ENCODE results near the gene ADGRF1.

ADGRF1 gene

DNA sequence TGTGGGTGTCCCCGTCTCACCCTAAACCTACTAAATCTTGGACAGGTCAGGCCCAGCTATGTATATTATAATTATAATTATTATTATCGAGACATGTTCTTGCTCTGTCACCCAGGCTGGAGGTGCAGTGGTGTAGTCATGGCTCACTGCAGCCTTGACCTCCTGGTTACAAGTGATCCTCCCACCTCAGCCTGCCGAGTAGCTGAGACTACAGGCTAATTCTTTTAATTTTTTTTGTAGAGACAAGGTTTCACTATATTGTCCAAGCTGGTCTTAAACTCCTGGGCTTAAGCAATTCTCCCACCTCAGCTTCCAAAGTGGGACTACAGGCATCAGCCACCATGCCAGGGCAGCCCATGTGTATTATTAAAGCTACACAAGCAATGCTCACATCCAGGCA lies 10.5 kb downstream of the ADGRF1 start:
- no peaks in the 10 kb centered on the region for H3K36me3 ChIP-seq (ENCODE audit: control insufficient read depth, insufficient read depth, low read length)
- H3K4me1 ChIP-seq (ENCODE audit: control insufficient read depth, insufficient read depth, low read length) = no peaks in the 10 kb centered on the region
- no peak overlapping the region for H3K4me3 ChIP-seq (ENCODE audit: low read length)
- no peak overlapping the region for H3K9ac ChIP-seq (ENCODE audit: low read length)
- H3K27me3 ChIP-seq (ENCODE audit: control insufficient read depth, insufficient read depth, low read length) = peaks cover 4% of the 10 kb centered on the region
- no peaks in the 10 kb centered on the region for H3K9me3 ChIP-seq (ENCODE audit: control insufficient read depth, low read length)

DNA sequence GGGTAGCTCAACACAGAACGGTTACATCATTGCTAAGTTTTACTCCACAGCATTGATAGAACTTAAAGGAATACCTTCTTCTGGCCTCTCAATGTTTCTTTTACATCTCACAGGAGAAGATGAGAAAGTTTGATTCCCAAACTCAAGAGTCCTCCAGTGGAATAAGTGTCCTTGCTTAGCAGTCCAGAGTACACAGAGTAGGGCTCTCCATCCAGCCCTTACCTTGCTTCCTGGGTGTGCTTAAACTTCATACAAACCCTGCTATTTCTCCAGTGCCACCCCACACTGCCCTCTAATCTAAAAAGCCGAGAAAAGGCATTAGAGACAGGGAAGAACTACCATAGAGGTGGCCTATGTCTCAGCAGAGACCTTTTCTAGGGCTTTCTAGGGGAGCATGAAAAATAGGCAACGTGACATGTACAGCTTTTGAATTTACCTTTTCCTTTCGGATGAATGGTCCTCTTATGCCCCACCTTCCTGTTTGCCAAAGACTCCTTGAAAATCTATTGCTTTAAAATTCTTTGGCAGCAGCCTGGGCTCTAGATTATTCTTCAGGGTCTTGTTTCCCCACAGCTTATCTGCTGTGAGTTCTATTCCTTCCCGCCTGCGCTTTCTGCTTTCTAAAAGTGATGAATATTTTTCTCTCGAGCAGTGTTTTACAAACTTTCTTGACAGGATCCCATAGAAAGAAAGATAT lies 12.1 kb downstream of the ADGRF1 start:
- no peaks in the 10 kb centered on the region for H3K36me3 ChIP-seq (ENCODE audit: control insufficient read depth, insufficient read depth, low read length)
- no peaks in the 10 kb centered on the region for H3K9me3 ChIP-seq (ENCODE audit: control insufficient read depth, low read length)
- H3K9ac ChIP-seq (ENCODE audit: low read length) = no peak overlapping the region
- no peak overlapping the region for H3K4me3 ChIP-seq (ENCODE audit: low read length)
- no peaks in the 10 kb centered on the region for H3K4me1 ChIP-seq (ENCODE audit: control insufficient read depth, insufficient read depth, low read length)
- peaks cover 4% of the 10 kb centered on the region for H3K27me3 ChIP-seq (ENCODE audit: control insufficient read depth, insufficient read depth, low read length)

DNA sequence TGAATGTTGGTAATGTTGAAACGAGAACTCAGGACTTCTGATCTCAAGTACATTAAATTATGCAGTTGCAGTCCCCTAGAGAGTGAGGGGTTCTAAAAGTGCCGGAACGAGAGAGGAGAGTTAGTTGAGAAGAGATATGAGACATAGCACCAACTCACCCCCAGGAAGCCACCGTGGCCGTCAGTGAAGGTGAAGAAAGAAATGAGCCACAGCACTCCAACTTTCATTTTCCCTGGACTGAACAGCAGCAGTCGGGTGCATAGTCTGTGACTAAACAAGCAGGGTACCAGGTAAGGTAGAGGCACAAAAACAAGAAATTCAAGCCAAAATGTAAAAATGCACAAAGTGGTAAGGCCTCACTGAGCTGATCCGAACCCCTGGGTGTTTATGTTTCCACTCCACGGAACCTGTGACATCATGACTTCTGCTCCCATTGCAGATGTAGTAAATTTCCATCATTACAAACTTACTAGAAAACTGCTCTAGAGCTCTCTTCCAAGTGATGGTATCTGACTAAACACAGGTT lies 13.2 kb downstream of the ADGRF1 start:
- no peaks in the 10 kb centered on the region for H3K9me3 ChIP-seq (ENCODE audit: control insufficient read depth, low read length)
- no peak overlapping the region for H3K9ac ChIP-seq (ENCODE audit: low read length)
- no peaks in the 10 kb centered on the region for H3K36me3 ChIP-seq (ENCODE audit: control insufficient read depth, insufficient read depth, low read length)
- H3K4me1 ChIP-seq (ENCODE audit: control insufficient read depth, insufficient read depth, low read length) = no peaks in the 10 kb centered on the region
- no peak overlapping the region for H3K4me3 ChIP-seq (ENCODE audit: low read length)
- H3K27me3 ChIP-seq (ENCODE audit: control insufficient read depth, insufficient read depth, low read length) = no peaks in the 10 kb centered on the region

DNA sequence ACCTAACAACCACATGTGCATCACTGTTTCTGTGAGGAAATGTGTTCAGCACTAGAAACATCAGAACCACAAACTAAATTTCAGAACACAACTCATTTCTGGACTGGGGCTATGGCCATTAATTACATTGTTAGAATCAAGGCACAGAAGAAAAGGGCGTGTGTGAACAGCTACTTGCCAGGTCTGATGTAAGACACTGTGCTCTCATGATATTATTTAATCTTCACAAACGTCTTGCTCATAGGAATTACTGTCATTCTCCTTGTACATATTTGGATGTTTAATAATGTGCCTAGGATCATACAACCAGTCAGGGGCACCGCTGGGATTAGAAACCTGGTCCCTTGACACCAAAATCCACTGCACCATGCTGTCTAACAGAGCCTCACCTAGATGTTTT lies 14.8 kb downstream of the ADGRF1 start:
- no peak overlapping the region for H3K9ac ChIP-seq (ENCODE audit: low read length)

DNA sequence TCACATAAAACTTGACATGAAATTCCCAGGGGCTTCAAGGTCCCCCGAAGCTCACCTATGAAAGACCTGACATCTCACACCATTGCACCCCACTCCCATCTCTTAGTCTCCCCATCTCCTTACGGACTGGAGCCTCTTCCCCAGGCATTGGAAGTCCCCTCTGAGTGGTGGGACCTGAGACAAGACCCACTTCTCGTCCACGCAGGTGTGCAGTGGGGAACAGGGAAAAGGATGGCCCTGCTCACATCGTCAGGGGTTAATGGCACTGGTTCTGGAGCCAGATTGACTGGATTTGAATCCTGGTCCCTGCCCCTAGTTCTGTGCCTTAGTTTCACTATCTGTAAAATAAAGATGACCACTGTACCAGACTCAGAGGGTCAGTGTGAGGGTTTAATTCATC lies 15.5 kb downstream of the ADGRF1 start:
- H3K4me1 ChIP-seq (ENCODE audit: control insufficient read depth, insufficient read depth, low read length) = no peaks in the 10 kb centered on the region
- H3K9me3 ChIP-seq (ENCODE audit: control insufficient read depth, low read length) = no peaks in the 10 kb centered on the region
- no peaks in the 10 kb centered on the region for H3K36me3 ChIP-seq (ENCODE audit: control insufficient read depth, insufficient read depth, low read length)
- H3K27me3 ChIP-seq (ENCODE audit: control insufficient read depth, insufficient read depth, low read length) = no peaks in the 10 kb centered on the region
- H3K4me3 ChIP-seq (ENCODE audit: low read length) = no peak overlapping the region
- no peak overlapping the region for H3K9ac ChIP-seq (ENCODE audit: low read length)

More for the DNA sequence above, 14.8 kb downstream of the ADGRF1 start:
- no peaks in the 10 kb centered on the region for H3K4me1 ChIP-seq (ENCODE audit: control insufficient read depth, insufficient read depth, low read length)
- no peak overlapping the region for H3K4me3 ChIP-seq (ENCODE audit: low read length)
- no peaks in the 10 kb centered on the region for H3K36me3 ChIP-seq (ENCODE audit: control insufficient read depth, insufficient read depth, low read length)
- H3K9me3 ChIP-seq (ENCODE audit: control insufficient read depth, low read length) = no peaks in the 10 kb centered on the region
- H3K27me3 ChIP-seq (ENCODE audit: control insufficient read depth, insufficient read depth, low read length) = no peaks in the 10 kb centered on the region

DNA sequence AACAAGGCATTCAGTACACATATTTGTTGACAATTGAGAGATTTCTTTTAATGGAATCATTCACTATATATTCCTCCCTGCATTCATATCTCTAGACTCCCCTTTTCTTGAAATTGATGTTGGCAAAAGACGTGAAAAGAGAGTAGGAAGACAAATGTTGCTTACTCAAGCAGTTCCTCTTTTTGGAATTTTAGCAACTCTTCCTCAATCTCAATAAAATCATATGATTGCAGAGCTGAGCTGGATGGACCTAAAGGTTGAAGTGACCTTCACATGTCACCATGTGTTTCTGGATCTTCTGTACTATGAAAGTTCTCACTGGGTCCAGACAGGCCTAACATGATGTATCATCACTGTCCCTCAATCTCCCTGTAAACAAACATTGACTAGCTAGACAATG lies 18.6 kb downstream of the ADGRF1 start:
- Histone ChIP-seq H3K4me1 (ENCODE audit: control insufficient read depth, insufficient read depth, low read length) (no peaks in the 10 kb centered on the region), H3K9me3 (ENCODE audit: control insufficient read depth, low read length) (no peaks in the 10 kb centered on the region), H3K36me3 (ENCODE audit: control insufficient read depth, insufficient read depth, low read length) (no peaks in the 10 kb centered on the region), H3K4me3 (ENCODE audit: low read length) (no peak overlapping the region), H3K9ac (ENCODE audit: low read length) (no peak overlapping the region), H3K27me3 (ENCODE audit: control insufficient read depth, insufficient read depth, low read length) (no peaks in the 10 kb centered on the region)

DNA sequence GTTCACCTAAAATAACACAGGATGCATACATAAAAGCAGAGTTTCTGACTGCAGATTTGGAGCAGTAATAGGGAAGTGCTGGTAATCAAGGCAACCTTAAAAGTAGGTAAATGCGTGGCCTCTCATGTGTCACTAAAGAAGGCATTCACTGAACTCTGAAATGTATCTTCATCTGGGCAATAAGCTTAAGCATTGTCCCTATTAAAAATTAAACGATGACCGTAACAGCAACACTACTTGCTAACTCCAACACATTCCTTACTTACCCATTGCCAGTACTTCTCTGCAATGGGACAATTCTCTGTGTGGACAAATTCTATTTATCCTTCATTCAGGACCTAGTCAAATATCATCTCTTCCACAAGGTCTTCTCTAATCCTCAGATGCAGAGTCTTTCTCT lies 19.9 kb downstream of the ADGRF1 start:
- H3K4me1 ChIP-seq (ENCODE audit: control insufficient read depth, insufficient read depth, low read length) = no peaks in the 10 kb centered on the region

DNA sequence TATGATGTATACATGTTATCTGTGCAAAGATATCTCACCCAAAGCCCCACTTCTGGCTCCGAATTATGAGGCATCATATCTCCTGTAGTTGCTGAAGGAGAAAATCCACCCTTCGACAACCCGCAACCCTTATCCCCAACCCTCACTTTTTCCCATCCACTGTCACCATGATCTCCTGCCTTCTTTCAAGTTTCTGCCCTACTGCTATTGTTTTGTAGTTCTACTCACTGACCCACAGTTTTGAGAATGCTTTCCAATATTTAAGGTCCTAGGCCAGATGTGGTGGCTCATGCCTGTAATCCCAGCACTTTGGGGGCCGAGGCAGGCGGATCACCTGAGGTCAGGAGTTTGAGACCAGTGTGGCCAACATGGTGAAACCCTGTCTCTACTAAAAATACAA lies 22.2 kb downstream of the ADGRF1 start:
- H3K9ac ChIP-seq (ENCODE audit: low read length) = no peak overlapping the region
- H3K36me3 ChIP-seq (ENCODE audit: control insufficient read depth, insufficient read depth, low read length) = no peaks in the 10 kb centered on the region
- H3K9me3 ChIP-seq (ENCODE audit: control insufficient read depth, low read length) = no peaks in the 10 kb centered on the region
- H3K4me3 ChIP-seq (ENCODE audit: low read length) = no peak overlapping the region
- no peaks in the 10 kb centered on the region for H3K27me3 ChIP-seq (ENCODE audit: control insufficient read depth, insufficient read depth, low read length)
- no peaks in the 10 kb centered on the region for H3K4me1 ChIP-seq (ENCODE audit: control insufficient read depth, insufficient read depth, low read length)

More for the DNA sequence above, 19.9 kb downstream of the ADGRF1 start:
- Histone ChIP-seq H3K4me3 (ENCODE audit: low read length) (no peak overlapping the region), H3K9ac (ENCODE audit: low read length) (no peak overlapping the region), H3K27me3 (ENCODE audit: control insufficient read depth, insufficient read depth, low read length) (no peaks in the 10 kb centered on the region), H3K36me3 (ENCODE audit: control insufficient read depth, insufficient read depth, low read length) (no peaks in the 10 kb centered on the region), H3K9me3 (ENCODE audit: control insufficient read depth, low read length) (no peaks in the 10 kb centered on the region)

DNA sequence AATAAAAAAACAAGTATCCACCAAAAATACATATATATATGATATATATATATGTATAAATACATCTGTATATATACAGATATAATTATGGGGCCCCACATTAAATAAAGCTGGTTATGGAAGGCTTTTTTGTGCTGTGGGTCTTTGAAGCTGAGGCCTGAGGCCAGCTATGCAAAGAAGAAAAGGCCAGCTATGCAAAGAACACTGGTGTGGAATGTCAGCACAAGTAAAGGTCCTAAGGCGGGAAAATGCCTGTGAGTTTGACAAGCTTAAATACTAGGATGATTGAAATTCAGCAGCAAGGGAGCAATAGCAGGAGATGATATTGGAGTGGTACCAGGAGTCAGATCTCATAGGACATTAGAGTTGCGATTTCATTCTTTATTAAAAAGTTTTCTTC lies 25.2 kb downstream of the ADGRF1 start:
- no peaks in the 10 kb centered on the region for H3K27me3 ChIP-seq (ENCODE audit: control insufficient read depth, insufficient read depth, low read length)
- no peaks in the 10 kb centered on the region for H3K36me3 ChIP-seq (ENCODE audit: control insufficient read depth, insufficient read depth, low read length)
- H3K4me1 ChIP-seq (ENCODE audit: control insufficient read depth, insufficient read depth, low read length) = no peaks in the 10 kb centered on the region
- H3K9ac ChIP-seq (ENCODE audit: low read length) = no peak overlapping the region
- no peaks in the 10 kb centered on the region for H3K9me3 ChIP-seq (ENCODE audit: control insufficient read depth, low read length)
- no peak overlapping the region for H3K4me3 ChIP-seq (ENCODE audit: low read length)

DNA sequence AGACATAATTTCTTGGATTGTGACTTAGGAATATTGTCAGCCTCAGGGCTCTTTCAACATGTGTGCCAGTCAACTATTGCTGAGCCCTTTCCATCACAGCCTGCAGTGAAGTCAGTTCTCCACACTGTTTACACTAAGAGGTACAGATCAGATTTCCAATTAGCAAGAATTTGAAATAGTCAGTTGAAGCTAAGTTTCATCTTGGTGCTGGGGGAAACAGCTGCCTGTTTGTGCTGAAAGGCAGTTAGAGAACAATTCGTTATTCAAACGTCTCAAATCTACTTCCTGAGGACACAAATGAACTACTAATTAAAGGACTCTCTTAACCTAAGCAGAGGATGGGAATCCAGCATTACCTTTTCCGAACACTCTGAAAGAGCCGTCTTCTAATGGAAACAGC lies 25.9 kb downstream of the ADGRF1 start:
- Histone ChIP-seq H3K27me3 (ENCODE audit: control insufficient read depth, insufficient read depth, low read length) (no peaks in the 10 kb centered on the region), H3K36me3 (ENCODE audit: control insufficient read depth, insufficient read depth, low read length) (no peaks in the 10 kb centered on the region), H3K4me3 (ENCODE audit: low read length) (no peak overlapping the region), H3K9me3 (ENCODE audit: control insufficient read depth, low read length) (no peaks in the 10 kb centered on the region), H3K9ac (ENCODE audit: low read length) (no peak overlapping the region), H3K4me1 (ENCODE audit: control insufficient read depth, insufficient read depth, low read length) (no peaks in the 10 kb centered on the region)

DNA sequence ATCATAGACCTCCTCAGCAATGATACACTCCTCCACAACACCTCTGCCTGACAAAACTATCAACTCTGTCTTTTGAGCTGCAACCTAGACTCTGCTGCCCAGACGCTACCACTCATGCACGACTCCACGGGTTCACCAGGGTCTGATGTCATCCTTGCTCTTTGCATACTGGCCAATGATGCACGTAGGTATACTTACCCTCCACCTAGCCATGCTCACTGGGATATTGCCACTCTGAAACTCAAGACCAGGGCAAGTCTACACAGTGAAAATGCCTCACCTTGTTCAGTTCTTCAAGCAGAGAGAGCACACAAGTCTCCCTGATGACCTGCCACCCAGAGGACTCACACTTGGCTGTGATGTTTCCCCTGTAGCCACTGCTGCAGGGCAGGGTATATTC lies 27.7 kb downstream of the ADGRF1 start:
- Histone ChIP-seq H3K36me3 (ENCODE audit: control insufficient read depth, insufficient read depth, low read length) (no peaks in the 10 kb centered on the region), H3K27me3 (ENCODE audit: control insufficient read depth, insufficient read depth, low read length) (no peaks in the 10 kb centered on the region), H3K9ac (ENCODE audit: low read length) (no peak overlapping the region), H3K4me3 (ENCODE audit: low read length) (no peak overlapping the region), H3K9me3 (ENCODE audit: control insufficient read depth, low read length) (no peaks in the 10 kb centered on the region), H3K4me1 (ENCODE audit: control insufficient read depth, insufficient read depth, low read length) (no peaks in the 10 kb centered on the region)

DNA sequence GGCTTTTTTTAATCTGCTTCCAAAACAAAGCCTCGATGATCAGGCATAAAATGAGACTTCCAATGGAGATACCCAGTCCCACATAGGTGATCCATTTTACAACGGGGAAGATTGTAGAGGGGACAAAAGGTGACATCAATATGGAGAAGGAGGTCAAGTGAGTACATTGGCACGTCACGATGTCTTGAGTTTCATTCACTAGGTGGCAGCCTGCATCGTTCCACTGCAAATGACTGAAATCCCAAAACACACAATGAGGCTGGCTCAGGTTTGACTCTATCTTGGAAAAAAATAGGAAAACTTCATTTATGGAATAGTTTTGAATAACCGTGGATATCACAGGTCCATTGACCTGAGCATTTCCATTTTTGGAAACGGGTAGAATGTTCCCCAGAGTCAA lies 32.5 kb downstream of the ADGRF1 start:
- H3K9ac ChIP-seq (ENCODE audit: low read length) = no peak overlapping the region
- no peaks in the 10 kb centered on the region for H3K27me3 ChIP-seq (ENCODE audit: control insufficient read depth, insufficient read depth, low read length)
- no peak overlapping the region for H3K4me3 ChIP-seq (ENCODE audit: low read length)
- H3K36me3 ChIP-seq (ENCODE audit: control insufficient read depth, insufficient read depth, low read length) = no peaks in the 10 kb centered on the region
- no peaks in the 10 kb centered on the region for H3K4me1 ChIP-seq (ENCODE audit: control insufficient read depth, insufficient read depth, low read length)
- H3K9me3 ChIP-seq (ENCODE audit: control insufficient read depth, low read length) = no peaks in the 10 kb centered on the region

DNA sequence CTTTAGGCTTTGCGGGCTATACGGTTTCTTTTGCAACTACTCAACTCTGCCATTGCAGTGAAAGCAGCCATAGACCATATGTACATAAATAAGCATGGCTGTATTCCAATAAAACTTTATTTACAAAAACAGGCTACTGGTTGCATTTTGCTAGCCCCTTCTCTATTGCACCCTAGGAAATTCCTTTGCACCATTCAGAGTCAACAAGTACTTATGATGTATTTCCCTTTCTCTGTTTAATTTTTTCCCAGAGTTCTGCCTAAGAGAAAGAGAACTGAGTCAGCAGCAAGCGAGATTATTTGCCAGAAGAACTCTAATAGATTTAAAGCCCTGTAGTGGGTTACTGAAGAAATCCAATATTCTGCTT lies 33.8 kb downstream of the ADGRF1 start:
- no peak overlapping the region for H3K9ac ChIP-seq (ENCODE audit: low read length)
- no peak overlapping the region for H3K4me3 ChIP-seq (ENCODE audit: low read length)
- no peaks in the 10 kb centered on the region for H3K36me3 ChIP-seq (ENCODE audit: control insufficient read depth, insufficient read depth, low read length)
- no peaks in the 10 kb centered on the region for H3K27me3 ChIP-seq (ENCODE audit: control insufficient read depth, insufficient read depth, low read length)
- H3K9me3 ChIP-seq (ENCODE audit: control insufficient read depth, low read length) = no peaks in the 10 kb centered on the region
- no peaks in the 10 kb centered on the region for H3K4me1 ChIP-seq (ENCODE audit: control insufficient read depth, insufficient read depth, low read length)

All from mucosa of stomach (tissue), 1 donor.